22Rv1 (cell line): Measurements from ENCODE around the gene TSC22D1.

Experiments
- H3K27ac ChIP-seq: fragments of 450-650 bp; 2 replicates; pipeline ENCODE4 v1.5.1; 2017
- CTCF ChIP-seq: fragments of 450-650 bp; IDR thresholded peaks from 2 replicates; pipeline ENCODE4 v1.5.1; 2017; ENCODE audit warnings: mild to moderate bottlenecking
- ZFX ChIP-seq: fragments of 450-650 bp; IDR thresholded peaks from 2 replicates; pipeline ENCODE4 v1.6.1; 2017; ENCODE audit warnings: antibody characterized with exemption, borderline replicate concordance

TSC22D1 gene

GRCh38 chr13:44417446-44417845 is 158.7 kb downstream of the TSC22D1 start:
- TF ChIP-seq CTCF (no peak), ZFX (no peak)

DNA sequence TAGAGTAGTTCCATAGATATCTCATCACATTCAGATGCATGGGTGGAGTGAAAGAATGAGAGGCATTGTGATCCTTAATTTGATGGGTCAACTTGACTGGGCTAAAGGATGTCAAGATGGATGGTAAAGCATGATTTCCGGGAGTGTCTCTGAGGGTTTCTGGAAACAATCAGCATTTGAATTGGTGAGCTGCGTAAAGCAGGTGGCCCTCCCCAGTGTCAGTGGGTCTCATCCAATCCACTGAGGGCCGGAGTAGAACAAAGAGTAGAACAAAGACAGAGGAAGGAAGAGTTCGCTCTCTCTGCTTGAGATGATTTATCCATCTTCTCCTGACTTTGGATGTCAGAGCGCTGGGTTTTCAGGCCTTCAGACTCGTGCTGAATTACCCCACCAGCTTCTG is 159.4 kb downstream of the TSC22D1 start:
- no peak for TF ChIP-seq CTCF
- no peak for TF ChIP-seq ZFX

More at GRCh38 chr13:44417446-44417845, 158.7 kb downstream of the TSC22D1 start:
- no peak overlapping the region for H3K27ac ChIP-seq

GRCh38 chr13:44416301-44416700 is 159.8 kb downstream of the TSC22D1 start:
- no peak for TF ChIP-seq ZFX
- no peak for TF ChIP-seq CTCF
- H3K27ac ChIP-seq: no peak overlapping the region

More for the DNA sequence above, 159.4 kb downstream of the TSC22D1 start:
- no peak overlapping the region for H3K27ac ChIP-seq

DNA sequence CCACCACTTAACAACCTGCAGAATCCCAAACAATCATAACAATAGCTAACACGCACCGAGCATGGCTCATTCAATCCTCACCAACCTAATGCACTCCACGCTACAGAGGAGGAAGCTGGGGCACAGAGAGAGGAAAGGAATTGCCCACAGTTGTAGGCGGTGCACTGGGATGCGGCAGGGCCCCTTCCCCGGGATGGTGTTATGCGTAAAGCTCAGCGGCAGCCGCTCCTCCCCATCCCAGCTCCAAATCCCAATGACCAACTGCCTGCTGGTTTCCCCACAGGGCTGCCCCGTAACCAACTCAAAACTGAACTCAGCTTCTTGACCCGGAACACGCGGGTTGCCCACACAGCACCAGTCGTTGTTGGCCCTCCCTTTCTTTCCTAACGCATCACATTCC is 160.3 kb downstream of the TSC22D1 start:
- no peak overlapping the region for H3K27ac ChIP-seq
- TF ChIP-seq ZFX: no peak
- no peak for TF ChIP-seq CTCF

- TF ChIP-seq ZFX (no peak), CTCF (no peak)
- no peak overlapping the region for H3K27ac ChIP-seq
Measured at GRCh38 chr13:44414716-44415115, 161.4 kb downstream of the TSC22D1 start.

DNA sequence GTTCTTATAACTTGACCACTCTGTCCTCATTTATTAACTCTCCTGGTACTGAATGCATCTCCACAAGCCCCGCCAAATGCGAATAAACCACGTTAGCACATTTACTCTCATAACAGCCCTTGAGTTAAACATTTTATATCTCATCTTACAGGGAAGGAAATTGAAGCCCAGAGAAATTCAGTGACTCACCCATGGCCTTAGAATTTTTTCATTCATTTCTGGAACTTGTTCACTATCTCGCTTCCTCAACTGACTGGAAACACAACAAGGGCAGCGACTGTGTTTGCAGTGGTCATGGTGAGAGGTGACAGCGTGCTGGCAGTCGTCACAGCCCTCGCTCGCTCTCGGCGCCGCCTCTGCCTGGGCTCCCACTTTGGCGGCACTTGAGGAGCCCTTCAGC is 163.0 kb downstream of the TSC22D1 start:
- no peak for TF ChIP-seq CTCF
- TF ChIP-seq ZFX: no peak

DNA sequence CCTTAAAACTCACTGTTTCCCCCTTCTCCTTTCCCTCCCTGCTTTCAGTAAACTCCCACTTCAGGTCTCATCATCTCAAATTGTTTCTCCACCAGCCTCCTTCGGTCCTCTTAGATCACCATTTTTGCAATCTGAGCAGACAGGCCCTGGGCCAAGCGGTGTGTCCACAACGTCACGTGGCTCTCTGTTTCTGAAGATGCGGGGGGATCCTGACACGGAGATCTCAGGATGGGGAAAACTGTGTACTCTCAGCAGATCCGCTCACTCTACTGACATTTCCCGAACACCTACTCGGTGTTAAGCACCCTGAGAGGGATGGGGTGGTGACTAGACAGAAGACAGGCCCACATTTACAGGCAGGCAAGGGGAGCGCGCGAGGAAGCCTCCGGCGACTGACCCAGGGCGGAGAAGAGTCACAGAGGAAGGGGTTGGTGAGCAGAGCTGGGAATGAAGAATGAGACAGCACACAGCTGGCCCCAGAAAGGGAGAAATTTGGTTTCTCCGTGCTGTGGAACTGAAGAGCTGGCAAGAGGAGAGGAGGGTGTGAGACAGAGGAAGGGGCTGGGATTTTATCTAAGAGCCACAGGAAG is 163.7 kb downstream of the TSC22D1 start:
- TF ChIP-seq ZFX (no peak), CTCF (no peak)
- no peak overlapping the region for H3K27ac ChIP-seq

More for the DNA sequence above, 163.0 kb downstream of the TSC22D1 start:
- no peak overlapping the region for H3K27ac ChIP-seq
